ENCODE data around the gene CPEB1. TPM values are rescaled to one million over a fixed set of nuclear protein-coding genes. Genes with fewer than 3 reads are reported as not detected.

The CPEB1 gene
- total and polyA plus RNA-seq, 4 donors: 0.42 to 4.0 (median 2.3) TPM

GRCh38 chr15:82558502-82558901, 88.7 kb downstream of the CPEB1 start:
- no peak for TF ChIP-seq CTCF (IDR thresholded peaks at IDR 0.05; ENCODE audit: control extremely low read depth, extremely low read depth)
- Histone ChIP-seq H3K9ac (ENCODE audit: insufficient read depth in 1 of 2, low read length in 2 of 2) (no peak overlapping the region), H3K4me3 (no peak overlapping the region), H3K4me1 (ENCODE audit: control insufficient read depth in 5 of 5, insufficient read depth in 5 of 5, low read length in 5 of 5) (no peaks in the 10 kb centered on the region), H3K36me3 (ENCODE audit: control insufficient read depth in 4 of 4, insufficient read depth in 4 of 4, low read length in 4 of 4) (peaks cover 0 to 1% (median under 1%) of the 10 kb centered on the region in 4 donors), H3K27me3 (ENCODE audit: control insufficient read depth in 3 of 3, insufficient read depth in 3 of 3, low read length in 2 of 3) (peaks cover 0 to 4% (median 0%) of the 10 kb centered on the region in 3 donors), H3K27ac (ENCODE audit: low read depth in 1 of 2, low read length in 1 of 2) (no peak overlapping the region), H3K9me3 (ENCODE audit: control insufficient read depth in 4 of 4, insufficient read depth in 3 of 4, low read length in 3 of 4) (no peaks in the 10 kb centered on the region)
- no peak for DNase-seq
- no peak for ATAC-seq (ENCODE audit: insufficient read depth, low FRiP score)
- WGBS, 2 donors: 44 to 68% methylated on average over 1 of the region's 1 CpG

GRCh38 chr15:82556315-82557035, 90.7 kb downstream of the CPEB1 start:
- Histone ChIP-seq H3K9me3 (ENCODE audit: control insufficient read depth in 4 of 4, insufficient read depth in 3 of 4, low read length in 3 of 4) (no peaks in the 10 kb centered on the region), H3K4me3 (no peak overlapping the region), H3K9ac (ENCODE audit: insufficient read depth in 1 of 2, low read length in 2 of 2) (no peak overlapping the region), H3K36me3 (ENCODE audit: control insufficient read depth in 4 of 4, insufficient read depth in 4 of 4, low read length in 4 of 4) (peaks cover 0 to 6% (median 2%) of the 10 kb centered on the region in 4 donors), H3K27ac (ENCODE audit: low read depth in 1 of 2, low read length in 1 of 2) (no peak overlapping the region), H3K27me3 (ENCODE audit: control insufficient read depth in 3 of 3, insufficient read depth in 3 of 3, low read length in 2 of 3) (peaks cover 0 to 4% (median 0%) of the 10 kb centered on the region in 3 donors), H3K4me1 (ENCODE audit: control insufficient read depth in 5 of 5, insufficient read depth in 5 of 5, low read length in 5 of 5) (no peaks in the 10 kb centered on the region)
- DNase-seq: no peak
- no peak for ATAC-seq (ENCODE audit: insufficient read depth, low FRiP score)
- TF ChIP-seq CTCF (IDR thresholded peaks at IDR 0.05; ENCODE audit: control extremely low read depth, extremely low read depth): no peak
- WGBS, 2 donors: 88 to 91% methylated on average over 7 of the region's 7 CpGs

- H3K4me3 ChIP-seq: no peak overlapping the region
- no peaks in the 10 kb centered on the region for H3K9me3 ChIP-seq (ENCODE audit: control insufficient read depth in 4 of 4, insufficient read depth in 3 of 4, low read length in 3 of 4)
- H3K36me3 ChIP-seq (ENCODE audit: control insufficient read depth in 4 of 4, insufficient read depth in 4 of 4, low read length in 4 of 4): peaks cover 0 to 6% (median 2%) of the 10 kb centered on the region in 4 donors
- peaks cover 0 to 4% (median 0%) of the 10 kb centered on the region in 3 donors for H3K27me3 ChIP-seq (ENCODE audit: control insufficient read depth in 3 of 3, insufficient read depth in 3 of 3, low read length in 2 of 3)
- no peaks in the 10 kb centered on the region for H3K4me1 ChIP-seq (ENCODE audit: control insufficient read depth in 5 of 5, insufficient read depth in 5 of 5, low read length in 5 of 5)
- no peak overlapping the region for H3K27ac ChIP-seq (ENCODE audit: low read depth in 1 of 2, low read length in 1 of 2)
- TF ChIP-seq CTCF (IDR thresholded peaks at IDR 0.05; ENCODE audit: control extremely low read depth, extremely low read depth): no peak
- WGBS, 2 donors: 94 to 100% methylated on average over 2 of the region's 2 CpGs
- no peak for DNase-seq
- H3K9ac ChIP-seq (ENCODE audit: insufficient read depth in 1 of 2, low read length in 2 of 2): no peak overlapping the region
- ATAC-seq (ENCODE audit: insufficient read depth, low FRiP score): no peak
Observed at GRCh38 chr15:82554849-82555248, 92.3 kb downstream of the CPEB1 start.
